ENCODE data around the gene PPFIBP2.

- no peak for TF ChIP-seq GABPA (IDR thresholded peaks at IDR 0.05; ENCODE audit: low read depth)
- no peak for TF ChIP-seq TAF1 (IDR thresholded peaks at IDR 0.05; ENCODE audit: borderline replicate concordance, low read depth, low read length)
- no peak for TF ChIP-seq MYC (IDR thresholded peaks at IDR 0.05; ENCODE audit: insufficient read depth, insufficient read length, insufficient replicate concordance, low read length, severe bottlenecking)
- TF ChIP-seq CTCF (IDR thresholded peaks at IDR 0.05 in 2 of 3, conservative IDR thresholded peaks at IDR 0.05 in 1 of 3; ENCODE audit: control insufficient read depth in 2 of 3, extremely low read depth in 1 of 3, insufficient read depth in 1 of 3, low read depth in 3 of 3, low read length in 3 of 3), result no peak
- TF ChIP-seq ATF7 (IDR thresholded peaks at IDR 0.05; ENCODE audit: low read depth), result no peak
These were observed 21.5 kb upstream of the PPFIBP2 start for GRCh38 chr11:7492253-7492652.

Data from GM12878 (cell line).